Liver (tissue), 9 donors: ENCODE data around the gene GRIFIN. TPM values are rescaled to one million over a fixed set of nuclear protein-coding genes. Genes with fewer than 3 reads are reported as not detected.

Source experiments
- DNase-seq: peaks from one replicate; pipeline ENCODE4 v3.0.0-alpha.2; 2017; ENCODE audit warnings: low spot score
- H3K27ac ChIP-seq, 2 donors: one replicate each; pipeline ENCODE4 v1.7.0; 2013; ENCODE audit warnings: inconsistent platforms in 2 of 2, low read length in 2 of 2, control low read depth in 1 of 2, low read depth in 1 of 2, mild to moderate bottlenecking in 1 of 2
- H3K27me3 ChIP-seq, 4 donors: one replicate each; pipeline versions ENCODE4 v1.6.1 to v1.7.0; 2013; ENCODE audit warnings: low read length in 3 of 4, inconsistent platforms in 1 of 4, mild to moderate bottlenecking in 1 of 4, moderate library complexity in 1 of 4; ENCODE audit not compliant: control insufficient read depth in 4 of 4, insufficient read depth in 4 of 4
- H3K36me3 ChIP-seq, 4 donors: one replicate each; pipeline versions ENCODE4 v1.6.1 to v1.7.0; 2013; ENCODE audit warnings: low read length in 3 of 4, mild to moderate bottlenecking in 3 of 4, low read depth in 1 of 4, moderate library complexity in 1 of 4; ENCODE audit not compliant: control insufficient read depth in 4 of 4, insufficient read depth in 3 of 4
- H3K4me1 ChIP-seq, 4 donors: one replicate each; pipeline versions ENCODE4 v1.6.1 to v1.7.0; 2013; ENCODE audit warnings: low read length in 3 of 4, mild to moderate bottlenecking in 3 of 4, moderate library complexity in 1 of 4; ENCODE audit not compliant: control insufficient read depth in 4 of 4, insufficient read depth in 4 of 4
- H3K4me3 ChIP-seq, 3 donors: one replicate each; pipeline versions ENCODE4 v1.6.1 to v1.7.0; 2013; ENCODE audit warnings: low read length in 3 of 3, control low read depth in 1 of 3, low read depth in 1 of 3, mild to moderate bottlenecking in 1 of 3
- H3K9ac ChIP-seq, 2 donors: one replicate each; pipeline ENCODE4 v1.7.0; 2013; ENCODE audit warnings: low read length in 2 of 2, mild to moderate bottlenecking in 2 of 2, moderate library complexity in 2 of 2, control low read depth in 1 of 2, low read depth in 1 of 2
- H3K9me3 ChIP-seq, 4 donors: one replicate each; pipeline versions ENCODE4 v1.6.1 to v1.7.0; 2013; ENCODE audit warnings: low read length in 3 of 4; ENCODE audit not compliant: control insufficient read depth in 4 of 4
- CTCF ChIP-seq: fragments of 150-350 bp; IDR thresholded peaks from 2 replicates; pipeline ENCODE4 v1.5.1; 2017; ENCODE audit warnings: improper control_type of control experiment, low read depth, low read length; ENCODE audit not compliant: missing input control
- EGR1 ChIP-seq, 2 donors: IDR thresholded peaks; 2 replicates each; pipeline ENCODE4 v1.6.1; 2016 to 2018; ENCODE audit warnings: antibody characterized with exemption in 2 of 2, low read depth in 2 of 2
- FOXA1 ChIP-seq: IDR thresholded peaks from 2 replicates; pipeline ENCODE4 v1.6.1; 2016; ENCODE audit warnings: antibody characterized with exemption
- GABPA ChIP-seq, 2 donors: IDR thresholded peaks in 1 of 2; conservative IDR thresholded peaks in 1 of 2; 2 replicates each; pipeline ENCODE4 v1.6.1; 2016; ENCODE audit warnings: antibody characterized with exemption in 2 of 2, mild to moderate bottlenecking in 1 of 2, moderate library complexity in 1 of 2
- HNF4A ChIP-seq, 2 donors: conservative IDR thresholded peaks; 2 replicates each; pipeline ENCODE4 v1.6.1; 2016; ENCODE audit warnings: antibody characterized with exemption in 2 of 2, mild to moderate bottlenecking in 2 of 2
- HNF4G ChIP-seq: IDR thresholded peaks from 2 replicates; pipeline ENCODE4 v1.6.1; 2016; ENCODE audit warnings: antibody characterized with exemption
- JUND ChIP-seq, 2 donors: IDR thresholded peaks; 2 replicates each; pipeline ENCODE4 v1.6.1; 2016; ENCODE audit warnings: antibody characterized with exemption in 2 of 2
- MAX ChIP-seq: IDR thresholded peaks from 2 replicates; pipeline ENCODE4 v1.6.1; 2016; ENCODE audit warnings: antibody characterized with exemption
- NR2F2 ChIP-seq: IDR thresholded peaks from 2 replicates; pipeline ENCODE4 v1.6.1; 2016; ENCODE audit warnings: antibody characterized with exemption
- RAD21 ChIP-seq, 2 donors: IDR thresholded peaks; 2 replicates each; pipeline ENCODE4 v1.6.1; 2016; ENCODE audit warnings: antibody characterized with exemption in 2 of 2, mild to moderate bottlenecking in 2 of 2
- REST ChIP-seq: IDR thresholded peaks from 2 replicates; pipeline ENCODE4 v1.6.1; 2016; ENCODE audit warnings: antibody characterized with exemption, mild to moderate bottlenecking
- SP1 ChIP-seq: IDR thresholded peaks from 2 replicates; pipeline ENCODE4 v1.6.1; 2018; ENCODE audit warnings: antibody characterized with exemption, mild to moderate bottlenecking
- TAF1 ChIP-seq: conservative IDR thresholded peaks from 2 replicates; pipeline ENCODE4 v1.6.1; 2016; ENCODE audit warnings: antibody characterized with exemption, mild to moderate bottlenecking
- YY1 ChIP-seq: IDR thresholded peaks from 2 replicates; pipeline ENCODE4 v1.6.1; 2016; ENCODE audit warnings: antibody characterized with exemption, mild to moderate bottlenecking
- ZBTB33 ChIP-seq: IDR thresholded peaks from 2 replicates; pipeline ENCODE4 v1.6.1; 2016; ENCODE audit warnings: antibody characterized with exemption
- WGBS: extraction: QIAGEN DNeasy Blood & Tissue Kit; methylation state at CpG from one replicate; pipeline ENCODE4 v1.1.7; 2013; 5-methylcytosine and 5-hydroxymethylcytosine counted together
- polyA plus RNA-seq, 2 donors: library from polyadenylated mRNA; stranded (reverse) in 1 of 2; unstranded in 1 of 2; fragments of 200-250 nt in 1 of 2; fragments of >200 nt in 1 of 2; fragmentation: Nextera tagmentation in 1 of 2; extraction: Ambion mirVana in 1 of 2; gene quantifications; one replicate each; pipeline versions ENCODE4 v1.2.1 to v1.2.3, GENCODE V29; 2013 to 2015
- total RNA-seq, 2 donors: library from RNA; depleted of rRNA; stranded (reverse); fragments of >200 nt; gene quantifications; one replicate each; pipeline ENCODE4 v1.2.3, GENCODE V29; 2014
- donor health status: healthy.
- donor health status: healthy.
- donor health status: healthy.
- donor health status: healthy.
- donor health status: healthy.

GRIFIN gene
- total and polyA plus RNA-seq, 4 donors = not detected

DNA sequence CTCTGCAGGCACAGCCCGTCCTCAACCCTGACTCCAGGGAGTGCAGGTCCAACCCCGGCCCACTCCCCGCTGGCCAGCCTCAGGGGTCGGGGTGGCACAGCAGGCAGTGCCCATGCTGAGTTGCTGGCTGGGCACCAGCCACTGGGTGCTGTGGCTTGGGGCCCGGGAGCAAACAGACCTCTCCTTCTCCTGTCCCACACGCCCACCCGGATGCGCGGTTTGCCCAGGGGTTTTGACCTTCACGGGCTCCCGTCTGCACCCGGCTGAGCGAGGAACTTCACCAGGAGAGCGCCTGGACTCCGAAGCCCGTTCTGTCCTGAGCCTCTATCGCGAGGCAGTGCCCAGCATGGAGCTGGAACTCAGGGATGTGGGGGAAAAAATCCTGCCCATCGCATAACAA, 2.6 kb upstream of the GRIFIN start:
- 61% methylated on average over 19 of the region's 19 CpGs for WGBS

GRCh38 chr7:2478399-2478785, 2.2 kb upstream of the GRIFIN start:
- Histone ChIP-seq H3K9ac (no peak overlapping the region), H3K4me1 (peaks cover 0 to 13% (median 10%) of the 10 kb centered on the region in 4 donors), H3K36me3 (no peaks in the 10 kb centered on the region), H3K27ac (no peak overlapping the region), H3K27me3 (no peaks in the 10 kb centered on the region), H3K4me3 (no peak overlapping the region), H3K9me3 (peaks cover 0 to 7% (median 3%) of the 10 kb centered on the region in 4 donors)
- 35% methylated on average over 11 of the region's 11 CpGs for WGBS
- TF ChIP-seq HNF4A (conservative IDR thresholded peaks at IDR 0.05) (peak in 1 of 2 donors; percentile 24), SP1 (no peak), CTCF (no peak)
- no peak for DNase-seq

More for the DNA sequence above, 2.6 kb upstream of the GRIFIN start:
- peaks cover 0 to 10% (median 3%) of the 10 kb centered on the region in 4 donors for H3K9me3 ChIP-seq
- TF ChIP-seq FOXA1 (no peak), HNF4A (conservative IDR thresholded peaks at IDR 0.05) (no peak), SP1 (no peak), MAX (no peak), YY1 (no peak), REST (no peak), NR2F2 (no peak), TAF1 (no peak), GABPA (IDR thresholded peaks at IDR 0.05 in 1 of 2, conservative IDR thresholded peaks at IDR 0.05 in 1 of 2) (no peak), HNF4G (no peak), JUND (IDR thresholded peaks at IDR 0.05) (no peak), ZBTB33 (no peak), EGR1 (IDR thresholded peaks at IDR 0.05; ENCODE audit: low read depth in 2 of 2) (no peak), RAD21 (IDR thresholded peaks at IDR 0.05) (no peak)
- no peaks in the 10 kb centered on the region for H3K27me3 ChIP-seq
- no peak for DNase-seq
- no peak overlapping the region for H3K27ac ChIP-seq
- no peak overlapping the region for H3K9ac ChIP-seq
- peaks cover 0 to 13% (median 10%) of the 10 kb centered on the region in 4 donors for H3K4me1 ChIP-seq
- no peaks in the 10 kb centered on the region for H3K36me3 ChIP-seq
- no peak overlapping the region for H3K4me3 ChIP-seq
